Motor neuron (in vitro differentiated cells): ENCODE measurements around the gene RASGRF2. TPM values are rescaled to one million over a fixed set of nuclear protein-coding genes. Genes with fewer than 3 reads are reported as not detected.

Experiments used
- ATAC-seq, 8 experiments: fragments of 200-7000 bp; cut with Tn5 transposase; replicated peaks in 6 of 8; 2 replicates each; pipeline ENCODE4 v1.8.0; 2021; ENCODE audit warnings: mild to moderate bottlenecking in 8 of 8, moderate library complexity in 8 of 8
- H3K27ac ChIP-seq, 2 donors: fragments of 250-450 bp; sonication (Bioruptor Pico); 2 replicates each; pipeline ENCODE4 v1.9.0; 2021; ENCODE audit warnings: antibody characterized with exemption in 2 of 2, mild to moderate bottlenecking in 2 of 2, moderate library complexity in 1 of 2
- H3K4me1 ChIP-seq, 2 donors: fragments of 250-450 bp; sonication (Bioruptor Pico); replicated peaks in 1 of 2; 2 replicates each; pipeline ENCODE4 v1.6.1; 2021; ENCODE audit warnings: antibody characterized with exemption in 2 of 2, mild to moderate bottlenecking in 2 of 2, moderate library complexity in 1 of 2
- H3K4me3 ChIP-seq, 5 donors: fragments of 250-450 bp; sonication (Bioruptor Pico); 2 replicates each; pipeline ENCODE4 v1.9.0; 2021; ENCODE audit warnings: antibody characterized with exemption in 5 of 5, mild to moderate bottlenecking in 5 of 5, moderate library complexity in 4 of 5
- WGBS, 10 experiments: fragments of 450-650 bp; shearing (Covaris generic); methylation state at CpG; one replicate each; pipeline ENCODE4 v1.0.0; 2022; 5-methylcytosine and 5-hydroxymethylcytosine counted together
- in situ Hi-C, 9 experiments: fragments of 400-800 bp; cut with MboI; loops; one replicate each; pipeline ENCODE4 v1.15.0; 2021; ENCODE audit warnings: low sequenced_read_pairs in 9 of 9, low pct_unique_long_range_greater_than_20kb in 2 of 9; ENCODE audit not compliant: unreplicated experiment in 9 of 9
- total RNA-seq, 8 experiments: library from RNA; unstranded; fragments of 300-600 nt; gene quantifications; 2 replicates each; pipeline versions ENCODE4 v1.2.3 to v1.2.4, GENCODE V29; 2022

The RASGRF2 gene
- total RNA-seq, 8 experiments from 2014 or later = 0.20 to 9.8 (median 1.7) TPM

GRCh38 chr5:81147011-81147885, 187.1 kb downstream of the RASGRF2 start:
- in situ Hi-C loops = no loop called here
- no peak for ATAC-seq
- H3K27ac ChIP-seq = no peak overlapping the region
- H3K4me1 ChIP-seq = peaks cover 7% of the 10 kb centered on the region in 2 donors
- H3K4me3 ChIP-seq = no peak overlapping the region
- WGBS, 10 experiments = 8 to 100% (median 61%) methylated on average over 2 to 6 of the region's 6 CpGs

GRCh38 chr5:81147886-81148571, 187.9 kb downstream of the RASGRF2 start:
- Histone ChIP-seq H3K4me1 (peaks cover 7% of the 10 kb centered on the region in 2 donors), H3K4me3 (no peak overlapping the region), H3K27ac (no peak overlapping the region)
- ATAC-seq = no peak
- in situ Hi-C loops = no loop called here
- WGBS, 10 experiments = 19 to 90% (median 80%) methylated on average over 2 to 7 of the region's 7 CpGs; no CpG with 5 or more reads in 1 of the 10 experiments

GRCh38 chr5:81151546-81151945, 191.4 kb downstream of the RASGRF2 start:
- H3K27ac ChIP-seq = no peak overlapping the region
- ATAC-seq = no peak
- no peak overlapping the region for H3K4me3 ChIP-seq
- WGBS, 10 experiments = 0 to 100% (median 73%) methylated on average over 1 of the region's 1 CpG; no CpG with 5 or more reads in 4 of the 10 experiments
- H3K4me1 ChIP-seq = peaks cover 3 to 7% of the 10 kb centered on the region in 2 donors
- in situ Hi-C loops = no loop called here

GRCh38 chr5:81154725-81155124, 194.6 kb downstream of the RASGRF2 start:
- no peak for ATAC-seq
- Histone ChIP-seq H3K4me1 (no peaks in the 10 kb centered on the region), H3K4me3 (no peak overlapping the region), H3K27ac (no peak overlapping the region)
- in situ Hi-C loops = no loop called here

GRCh38 chr5:81156732-81157131, 196.6 kb downstream of the RASGRF2 start:
- in situ Hi-C loops = no loop called here
- Histone ChIP-seq H3K4me3 (no peak overlapping the region), H3K27ac (no peak overlapping the region), H3K4me1 (no peaks in the 10 kb centered on the region)
- no peak for ATAC-seq
- WGBS, 10 experiments = 39 to 100% (median 82%) methylated on average over 1 to 6 of the region's 6 CpGs

- no peak for ATAC-seq
- Histone ChIP-seq H3K27ac (no peak overlapping the region), H3K4me1 (no peaks in the 10 kb centered on the region), H3K4me3 (no peak overlapping the region)
- in situ Hi-C loops = no loop called here
- WGBS, 10 experiments = 62 to 100% (median 93%) methylated on average over 2 to 5 of the region's 5 CpGs; no CpG with 5 or more reads in 3 of the 10 experiments
These were observed 200.9 kb downstream of the RASGRF2 start for GRCh38 chr5:81161012-81161601.

GRCh38 chr5:81162501-81162900, 202.3 kb downstream of the RASGRF2 start:
- 60 to 96% (median 82%) methylated on average over 1 to 7 of the region's 9 CpGs; no CpG with 5 or more reads in 2 of the 10 experiments for WGBS, 10 experiments
- in situ Hi-C loops = no loop called here

GRCh38 chr5:81163651-81164050, 203.5 kb downstream of the RASGRF2 start:
- peak in 1 of 8 experiments; percentile 55 for ATAC-seq
- H3K27ac ChIP-seq = no peak overlapping the region
- 28 to 100% (median 92%) methylated on average over 1 to 3 of the region's 3 CpGs; no CpG with 5 or more reads in 1 of the 10 experiments for WGBS, 10 experiments
- H3K4me3 ChIP-seq = no peak overlapping the region
- H3K4me1 ChIP-seq = no peaks in the 10 kb centered on the region
- in situ Hi-C loops = no loop called here

More at GRCh38 chr5:81162501-81162900, 202.3 kb downstream of the RASGRF2 start:
- Histone ChIP-seq H3K4me3 (no peak overlapping the region), H3K4me1 (no peaks in the 10 kb centered on the region), H3K27ac (no peak overlapping the region)
- no peak for ATAC-seq

GRCh38 chr5:81164476-81164875, 204.3 kb downstream of the RASGRF2 start:
- in situ Hi-C loops = no loop called here
- Histone ChIP-seq H3K27ac (no peak overlapping the region), H3K4me1 (no peaks in the 10 kb centered on the region), H3K4me3 (no peak overlapping the region)
- 76 to 100% (median 100%) methylated on average over 1 to 2 of the region's 2 CpGs; no CpG with 5 or more reads in 1 of the 10 experiments for WGBS, 10 experiments
- ATAC-seq = no peak

GRCh38 chr5:81164936-81165335, 204.8 kb downstream of the RASGRF2 start:
- H3K27ac ChIP-seq = no peak overlapping the region
- WGBS, 10 experiments = 72 to 93% (median 86%) methylated on average over 1 to 8 of the region's 9 CpGs; no CpG with 5 or more reads in 4 of the 10 experiments
- no peaks in the 10 kb centered on the region for H3K4me1 ChIP-seq
- H3K4me3 ChIP-seq = no peak overlapping the region
- in situ Hi-C loops = no loop called here
- ATAC-seq = no peak

- no peak overlapping the region for H3K27ac ChIP-seq
- no peaks in the 10 kb centered on the region for H3K4me1 ChIP-seq
- no peak overlapping the region for H3K4me3 ChIP-seq
- in situ Hi-C loops = no loop called here
- 20 to 64% (median 43%) methylated on average over 1 to 2 of the region's 3 CpGs; no CpG with 5 or more reads in 6 of the 10 experiments for WGBS, 10 experiments
- peak in 5 of 8 experiments; percentile 47 to 92 (median 87) for ATAC-seq
These were observed 205.4 kb downstream of the RASGRF2 start for GRCh38 chr5:81165493-81166119.

GRCh38 chr5:81166430-81166829, 206.3 kb downstream of the RASGRF2 start:
- 0 to 100% (median 96%) methylated on average over 1 to 4 of the region's 6 CpGs; no CpG with 5 or more reads in 4 of the 10 experiments for WGBS, 10 experiments
- Histone ChIP-seq H3K4me3 (no peak overlapping the region), H3K4me1 (no peaks in the 10 kb centered on the region), H3K27ac (no peak overlapping the region)
- no peak for ATAC-seq
- in situ Hi-C loops = no loop called here

GRCh38 chr5:81167078-81167477, 206.9 kb downstream of the RASGRF2 start:
- in situ Hi-C loops = no loop called here
- no peak for ATAC-seq
- no peak overlapping the region for H3K27ac ChIP-seq

More at GRCh38 chr5:81167078-81167477, 206.9 kb downstream of the RASGRF2 start:
- Histone ChIP-seq H3K4me1 (no peaks in the 10 kb centered on the region), H3K4me3 (no peak overlapping the region)
- WGBS, 10 experiments = 25 to 100% (median 67%) methylated on average over 1 to 3 of the region's 4 CpGs; no CpG with 5 or more reads in 1 of the 10 experiments
